RPMI7951 (cell line): Measurements from ENCODE around the gene SPN. TPM values are rescaled to one million over a fixed set of nuclear protein-coding genes. Genes with fewer than 3 reads are reported as not detected.
"Not testable (repeated sequence)": the region's sequence is repeated elsewhere in the genome, so short reads cannot be mapped to it uniquely, and the experiment has no call there.

Experiments
- DNase-seq: peaks from one replicate; pipeline ENCODE4 v3.0.0-alpha.2; 2012; ENCODE audit warnings: low read depth
- total RNA-seq: library from RNA; depleted of rRNA; stranded (reverse); fragments of >200 nt; shearing (Covaris generic); gene quantifications from 2 replicates; pipeline ENCODE4 v1.2.3, GENCODE V29; 2014

Gene SPN
- total RNA-seq, 1 experiment from 2014 or later: not detected

- peak; percentile 29 for DNase-seq
Observed at GRCh38 chr16:29645694-29646187, 17.3 kb upstream of the SPN start.

GRCh38 chr16:29646947-29647346 is 16.1 kb upstream of the SPN start:
- DNase-seq: no peak

DNA sequence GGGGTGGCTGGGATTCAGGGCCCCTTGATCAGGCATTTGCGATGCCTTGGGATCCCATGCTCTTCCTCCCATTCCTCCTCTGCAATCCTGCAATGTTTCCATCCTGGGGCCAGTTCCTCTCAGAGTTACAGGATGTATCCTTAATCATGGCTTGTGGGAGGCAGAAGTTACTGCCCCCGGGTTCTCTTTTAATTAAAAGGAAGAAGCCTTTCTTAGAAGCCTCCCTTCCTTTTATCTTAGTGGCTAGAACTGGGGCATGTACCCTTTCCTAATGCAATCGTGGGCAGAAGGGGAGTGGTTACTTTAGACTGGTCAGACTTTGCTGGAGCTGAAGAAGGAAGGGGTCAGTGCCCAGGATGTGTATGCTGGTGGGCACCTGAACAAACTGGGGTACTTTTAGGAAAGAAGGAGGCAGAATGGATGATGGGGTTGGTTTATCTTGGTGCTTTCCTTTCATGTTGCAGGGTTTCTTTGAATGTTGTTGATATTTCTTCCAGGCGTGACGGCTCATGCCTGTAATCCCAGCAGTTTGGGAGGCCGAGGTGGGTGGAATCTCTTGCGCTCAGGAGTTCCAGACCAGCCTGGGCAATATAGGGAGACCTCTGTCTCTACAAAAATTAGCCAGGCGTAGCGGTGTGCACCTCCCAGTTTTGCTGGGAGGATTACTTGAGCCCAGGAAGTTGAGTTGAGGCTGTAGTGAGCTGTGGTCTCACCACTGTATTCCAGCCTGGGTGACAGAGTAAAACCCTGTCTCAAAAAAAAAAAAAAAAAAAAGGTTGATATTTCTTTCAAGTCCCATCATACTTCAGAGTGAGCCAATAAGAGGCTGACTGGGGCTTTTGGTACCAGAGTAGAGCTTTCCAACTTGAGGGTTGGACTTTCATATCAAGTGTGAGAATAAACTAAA is 13.2 kb upstream of the SPN start:
- DNase-seq: no peak

- DNase-seq: no peak
Observed at GRCh38 chr16:29650771-29651170, 12.3 kb upstream of the SPN start.

DNA sequence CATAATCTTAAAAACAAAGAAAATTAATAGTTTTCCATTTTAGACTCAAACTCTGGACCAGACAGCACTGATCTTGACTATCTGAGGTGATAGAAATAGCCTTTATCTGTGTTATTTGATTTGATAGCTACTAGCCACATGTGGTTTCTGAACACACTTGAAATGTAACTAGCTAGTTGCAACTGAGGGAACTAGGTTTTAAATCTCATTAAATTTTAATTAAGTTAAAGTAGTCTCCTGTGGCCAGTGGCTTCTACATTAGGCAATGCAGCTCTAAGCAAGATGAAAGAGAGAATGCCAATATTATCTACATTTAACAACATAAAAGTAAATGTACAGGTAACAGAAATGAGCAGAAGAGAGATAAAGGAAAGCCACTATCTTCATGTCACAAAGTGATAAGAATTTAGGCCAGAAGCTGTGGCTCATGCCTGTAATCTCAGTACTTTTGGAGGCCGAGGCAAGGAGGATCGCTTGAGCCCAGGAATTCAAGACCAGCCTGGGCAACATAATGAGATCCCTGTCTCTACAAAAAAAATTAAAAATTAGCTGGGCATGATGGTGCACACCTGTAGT is 11.2 kb upstream of the SPN start:
- no peak for DNase-seq

GRCh38 chr16:29653471-29653870 is 9.6 kb upstream of the SPN start:
- DNase-seq: no peak

DNA sequence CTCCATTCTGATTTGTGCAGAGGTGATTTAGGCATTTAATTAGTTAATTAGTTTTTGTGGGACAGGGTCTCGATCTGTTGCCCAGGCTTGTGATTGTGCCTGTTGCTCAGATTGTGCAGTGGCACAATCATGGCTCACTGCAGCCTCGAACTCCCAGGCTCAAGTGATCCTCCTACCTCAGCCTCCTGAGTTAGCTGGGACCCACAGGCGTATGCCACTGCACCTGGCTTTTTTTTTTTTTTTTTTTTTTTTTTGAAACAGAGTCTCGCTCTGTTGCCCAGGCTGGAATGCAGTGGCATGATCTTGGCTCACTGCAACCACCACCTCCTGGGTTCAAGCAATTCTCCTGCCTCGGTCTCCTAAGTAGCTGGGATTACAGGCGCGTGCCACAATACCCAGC is 9.2 kb upstream of the SPN start:
- DNase-seq: not testable (repeated sequence)

DNA sequence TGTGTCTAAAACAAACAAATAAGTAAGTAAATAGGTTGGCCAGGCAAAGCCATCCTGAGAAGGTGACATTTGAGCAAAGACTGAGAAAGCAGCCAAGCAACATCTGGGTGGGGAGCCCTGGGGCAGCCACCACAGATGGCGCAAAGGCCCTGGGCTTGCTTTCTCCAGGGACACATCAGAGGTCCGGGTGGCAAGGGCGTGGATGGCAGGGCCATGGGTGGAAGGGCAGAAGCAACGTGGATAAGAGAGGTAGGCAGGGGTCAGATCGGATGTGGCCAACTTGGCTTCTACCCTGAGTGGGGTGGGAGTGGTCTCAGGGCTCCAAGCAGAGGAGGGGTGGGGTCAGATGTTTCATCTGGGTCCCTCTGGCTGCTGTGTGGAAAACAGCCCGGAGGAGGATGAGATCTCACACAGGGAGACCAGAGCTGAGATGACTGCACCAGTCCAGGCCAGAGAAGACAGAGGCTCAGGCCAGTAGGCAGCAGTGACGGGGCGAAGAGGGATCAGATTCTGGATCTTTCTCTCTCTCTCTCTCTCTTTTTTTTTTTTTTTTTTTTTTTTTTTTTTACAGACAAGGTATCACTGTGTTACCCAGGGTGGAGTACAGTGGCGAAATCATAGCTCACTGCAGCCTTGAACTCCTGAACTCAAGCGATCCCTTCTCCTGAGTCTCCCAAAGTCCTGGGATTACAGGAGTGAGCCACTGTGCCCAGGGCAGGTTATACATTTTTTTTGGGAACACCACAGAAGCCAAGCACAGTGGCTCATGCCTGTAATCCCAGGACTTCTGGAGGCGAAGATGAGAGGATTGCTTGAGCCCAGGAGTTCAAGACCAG is 6.1 kb upstream of the SPN start:
- DNase-seq: no peak

GRCh38 chr16:29658705-29659104 is 4.3 kb upstream of the SPN start:
- DNase-seq: no peak

DNA sequence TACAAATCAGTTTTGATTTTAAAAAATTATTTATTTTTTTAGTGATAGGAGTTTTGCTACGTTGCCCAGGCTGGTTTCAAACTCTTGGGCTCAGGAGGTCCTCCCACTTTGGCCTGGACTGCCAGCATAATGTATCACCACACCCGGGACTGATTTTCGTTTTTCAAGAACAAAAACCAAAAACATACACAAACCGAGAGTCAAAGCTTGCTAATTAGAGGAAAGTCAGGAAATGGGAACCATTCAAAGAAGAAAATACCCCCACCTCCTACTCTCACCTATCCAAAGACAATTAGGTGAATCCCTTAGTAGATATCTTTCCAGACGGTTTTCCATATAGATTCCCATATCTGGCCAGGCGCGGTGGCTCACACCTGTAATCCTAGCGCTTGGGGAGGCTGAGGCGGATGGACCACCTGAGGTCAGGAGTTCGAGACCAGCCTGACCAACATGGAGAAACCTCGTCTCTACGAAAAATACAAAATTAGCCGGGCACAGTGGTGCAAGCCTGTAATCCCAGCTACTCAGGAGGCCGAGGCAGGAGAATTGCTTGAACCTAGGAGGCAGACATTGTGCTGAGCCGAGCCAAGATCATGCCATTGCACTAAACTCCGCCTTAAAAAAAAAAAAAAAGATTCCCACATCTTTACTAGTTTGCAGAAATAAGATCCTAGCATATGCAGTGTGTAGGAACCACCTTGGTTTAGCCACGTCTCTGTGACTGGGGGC is 883 bp upstream of the SPN start:
- DNase-seq: no peak

- no peak for DNase-seq
Observed at GRCh38 chr16:29662729-29663015, 375 bp upstream of the SPN start.

- DNase-seq: no peak
Observed at GRCh38 chr16:29663807-29664090, 702 bp downstream of the SPN start.

GRCh38 chr16:29664091-29664921 is 1.3 kb downstream of the SPN start:
- DNase-seq: no peak

GRCh38 chr16:29665294-29666077 is 2.4 kb downstream of the SPN start:
- DNase-seq: no peak

GRCh38 chr16:29667322-29667610 is 4.2 kb downstream of the SPN start:
- DNase-seq: not testable (repeated sequence)

DNA sequence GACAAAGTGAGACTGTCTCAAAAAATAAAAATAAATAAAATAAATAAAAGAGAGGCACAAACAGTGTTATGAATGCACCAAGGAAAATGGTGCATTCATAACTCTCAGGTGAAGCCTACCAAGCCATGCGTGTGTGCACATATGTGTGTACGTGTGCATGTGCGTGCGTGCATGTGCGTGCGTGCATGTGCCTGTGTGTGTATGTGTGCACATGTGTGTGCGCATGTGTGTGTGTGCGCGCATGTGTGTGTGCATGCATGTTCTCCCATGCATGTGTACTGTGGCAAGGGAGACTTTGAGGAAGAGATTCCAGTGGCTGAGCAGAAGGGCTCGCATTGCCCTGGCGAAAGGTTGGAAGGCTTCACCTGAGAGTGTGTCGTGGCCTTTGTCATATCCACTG is 4.7 kb downstream of the SPN start:
- no peak for DNase-seq

GRCh38 chr16:29668267-29668666 is 5.2 kb downstream of the SPN start:
- no peak for DNase-seq

DNA sequence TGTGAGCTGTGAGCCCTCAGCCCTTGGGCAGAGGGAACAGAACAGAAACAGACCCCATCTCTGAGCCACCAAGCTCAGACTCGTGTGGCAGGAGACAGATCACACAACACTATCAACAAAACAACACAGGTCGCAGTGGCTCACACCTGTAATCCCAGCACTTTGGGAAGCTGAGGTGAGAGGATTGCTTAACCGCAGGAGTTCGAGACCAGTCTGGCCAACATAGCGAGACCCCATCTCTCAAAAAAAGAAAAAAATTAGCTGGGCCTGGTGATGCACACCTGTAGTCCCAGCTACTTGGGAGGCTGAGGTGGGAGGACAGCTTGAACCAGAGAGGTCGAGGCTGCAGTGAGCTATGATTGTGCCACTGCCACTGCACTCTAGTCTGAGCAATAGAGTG is 10.5 kb downstream of the SPN start:
- no peak for DNase-seq

- no peak for DNase-seq
Observed at GRCh38 chr16:29674188-29674587, 11.1 kb downstream of the SPN start.

GRCh38 chr16:29675811-29676643 is 13.0 kb downstream of the SPN start:
- peak; percentile 30 for DNase-seq
